B cell (primary cell): ENCODE results near the gene CATSPER3. TPM values are rescaled to one million over a fixed set of nuclear protein-coding genes. Genes with fewer than 3 reads are reported as not detected.

Experiments used
- ATAC-seq: fragments of 200-7000 bp; cut with Tn5 transposase; one replicate; pipeline ENCODE4 v1.10.0; 2021; ENCODE audit warnings: low read depth, mild to moderate bottlenecking, moderate number of reproducible peaks, moderate library complexity
- CTCF ChIA-PET: fragments of 350-600 bp; sonication (Branson Sonifier 250); formaldehyde crosslinking; loops from one replicate; lab custom pipeline; 2021; ENCODE audit warnings: antibody characterized with exemption, inconsistent platforms; lab: Charles Lee
- POLR2A ChIA-PET: fragments of 350-600 bp; sonication (Branson Sonifier 250); formaldehyde crosslinking; loops from one replicate; lab custom pipeline; 2021; ENCODE audit warnings: antibody characterized with exemption; lab: Charles Lee
- DNase-seq: peaks from one replicate; pipeline ENCODE4 v3.0.0; 2013
- H2AFZ ChIP-seq: 2 replicates; pipeline ENCODE4 v1.6.1; 2012; ENCODE audit warnings: mild to moderate bottlenecking, low read depth, low read length; ENCODE audit not compliant: insufficient read depth, poor library complexity, severe bottlenecking
- H3K27ac ChIP-seq, 2 donors: 1 replicate in 1 of 2; 2 replicates in 1 of 2; pipeline ENCODE4 v1.5.1; 2012 to 2013; ENCODE audit warnings: low read length in 2 of 2, mild to moderate bottlenecking in 2 of 2, moderate library complexity in 1 of 2
- H3K27me3 ChIP-seq, 4 experiments: fragments of 200-600 bp in 1 of 4; sonication (generic) in 1 of 4; replicated peaks in 1 of 4; 1 replicate in 2 of 4; 2 replicates in 2 of 4; pipeline versions ENCODE4 v1.6.1 to v1.7.0; 2013 to 2016; ENCODE audit warnings: low read length in 3 of 4, mild to moderate bottlenecking in 2 of 4, mixed read lengths in 1 of 4, moderate library complexity in 1 of 4; ENCODE audit not compliant: insufficient read depth in 4 of 4, control insufficient read depth in 3 of 4; ENCODE audit errors: control extremely low read depth in 1 of 4
- H3K36me3 ChIP-seq, 2 experiments: replicated peaks in 1 of 2; 1 replicate in 1 of 2; 2 replicates in 1 of 2; pipeline versions ENCODE4 v1.6.1 to v1.7.1; 2013; ENCODE audit warnings: low read length in 1 of 2; ENCODE audit not compliant: insufficient read depth in 2 of 2, control insufficient read depth in 1 of 2; ENCODE audit errors: control extremely low read depth in 1 of 2, extremely low read depth in 1 of 2
- H3K4me1 ChIP-seq, 2 donors: fragments of 200-600 bp in 1 of 2; sonication (generic) in 1 of 2; 1 replicate in 1 of 2; 2 replicates in 1 of 2; pipeline versions ENCODE4 v1.5.1 to v1.6.1; 2013 to 2017; ENCODE audit warnings: low read length in 2 of 2; ENCODE audit not compliant: control insufficient read depth in 2 of 2, insufficient read depth in 2 of 2
- H3K4me2 ChIP-seq: replicated peaks from 2 replicates; pipeline ENCODE3; 2012; ENCODE audit warnings: mild to moderate bottlenecking, low read depth, low read length; ENCODE audit not compliant: poor library complexity, severe bottlenecking
- H3K4me3 ChIP-seq, 5 experiments: fragments of 200-600 bp in 1 of 5; sonication (generic) in 1 of 5; 1 replicate in 3 of 5; 2 replicates in 2 of 5; pipeline versions ENCODE4 v1.5.1 to v1.7.0; 2011 to 2016; ENCODE audit warnings: low read length in 4 of 5, mild to moderate bottlenecking in 4 of 5, low read depth in 2 of 5, control low read depth in 1 of 5, moderate library complexity in 1 of 5; ENCODE audit not compliant: insufficient read depth in 1 of 5; ENCODE audit errors: control extremely low read depth in 1 of 5, extremely low read depth in 1 of 5
- H3K79me2 ChIP-seq: fragments of 200-600 bp; sonication (generic); one replicate; pipeline ENCODE4 v1.6.0; 2016; ENCODE audit warnings: low read length; ENCODE audit not compliant: control insufficient read depth, insufficient read depth
- H3K9ac ChIP-seq: fragments of 200-600 bp; sonication (generic); 2 replicates; pipeline ENCODE4 v1.6.1; 2017; ENCODE audit warnings: mild to moderate bottlenecking, low read length, moderate library complexity
- H3K9me3 ChIP-seq, 3 donors: one replicate each; pipeline versions ENCODE4 v1.6.1 to v1.7.1; 2013; ENCODE audit warnings: low read length in 2 of 3; ENCODE audit not compliant: control insufficient read depth in 2 of 3, insufficient read depth in 1 of 3; ENCODE audit errors: control extremely low read depth in 1 of 3
- H4K20me1 ChIP-seq: 2 replicates; pipeline ENCODE4 v1.6.0; 2012; ENCODE audit warnings: mild to moderate bottlenecking, low read length; ENCODE audit not compliant: insufficient read depth, control insufficient read depth, poor library complexity, severe bottlenecking
- H3K27ac Mint-ChIP-seq: one replicate; pipeline ENCODE4 v1.8.0; 2021; ENCODE audit warnings: mixed read lengths
- H3K27me3 Mint-ChIP-seq: one replicate; pipeline ENCODE4 v1.8.0; 2021; ENCODE audit warnings: mixed read lengths
- H3K4me1 Mint-ChIP-seq: one replicate; pipeline ENCODE4 v1.8.0; 2021; ENCODE audit warnings: mixed read lengths
- H3K4me3 Mint-ChIP-seq: one replicate; pipeline ENCODE4 v1.8.0; 2021; ENCODE audit warnings: mixed read lengths
- H3K9me3 Mint-ChIP-seq: one replicate; pipeline ENCODE4 v1.8.0; 2022; ENCODE audit warnings: mixed read lengths; ENCODE audit not compliant: insufficient read depth
- EZH2 ChIP-seq: IDR thresholded peaks from 2 replicates; pipeline ENCODE4 v1.6.1; 2012; ENCODE audit warnings: borderline replicate concordance, low read depth, mild to moderate bottlenecking, moderate library complexity, low read length; ENCODE audit not compliant: insufficient read depth, poor library complexity, severe bottlenecking
- WGBS: methylation state at CpG from one replicate; pipeline ENCODE4 v1.1.5; 2013; ENCODE audit warnings: missing lambda C conversion rate; ENCODE audit not compliant: insufficient coverage; 5-methylcytosine and 5-hydroxymethylcytosine counted together
- intact Hi-C: fragments of 100-400 bp; cut with micrococcal nuclease; formaldehyde crosslinking; loops from one replicate; pipeline ENCODE4 v1.10.0; 2022
- polyA plus RNA-seq: library from polyadenylated mRNA; depleted of rRNA; stranded (reverse); fragments of >200 nt; gene quantifications from 2 replicates; pipeline ENCODE4 v1.2.3, GENCODE V29; 2012
- total RNA-seq, 2 donors: library from RNA; stranded (reverse); fragments of 120-200 nt in 1 of 2; gene quantifications; 1 replicate in 1 of 2; 2 replicates in 1 of 2; pipeline versions ENCODE4 v1.2.3 to v1.2.4, GENCODE V29; 2013 to 2022
- TF ChIP-seq, protein P1 (sequence below): fragments of 200-600 bp; IDR thresholded peaks from one replicate; pipeline ENCODE4 v1.8.0; 2022; ENCODE audit warnings: antibody characterized with exemption, mild to moderate bottlenecking

The CATSPER3 gene
- total and polyA plus RNA-seq, 2 donors (not counting 1 experiment from before 2014, with no cell fraction given): 0.79 to 1.3 TPM

DNA sequence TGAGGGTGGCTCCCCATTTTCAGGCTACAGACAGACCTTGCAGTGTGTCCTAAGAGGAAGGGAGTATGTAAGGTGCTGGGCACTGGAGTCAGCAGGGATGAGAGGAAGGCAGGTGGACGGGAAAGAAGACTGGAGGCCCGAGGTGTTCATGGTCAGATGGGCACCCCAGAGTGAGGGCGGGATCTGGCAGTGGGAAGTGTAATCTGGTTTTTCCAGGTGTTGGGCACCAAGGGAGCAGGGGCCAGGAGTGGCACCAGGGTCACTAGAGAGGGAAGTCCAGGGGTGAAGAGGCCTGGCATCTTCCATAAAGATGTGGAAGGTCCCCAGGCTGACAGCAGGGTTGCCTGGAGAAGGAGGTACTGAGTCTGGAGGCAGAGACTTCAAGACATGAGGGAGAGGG lies 36.7 kb downstream of the CATSPER3 start:
- Histone ChIP-seq H3K4me2 (no peak overlapping the region), H3K4me1 (no peaks in the 10 kb centered on the region), H3K9ac (no peak overlapping the region), H3K9me3 (no peaks in the 10 kb centered on the region), H3K27me3 (no peaks in the 10 kb centered on the region), H3K4me3 (no peak overlapping the region), H3K36me3 (no peaks in the 10 kb centered on the region), H3K79me2 (no peaks in the 10 kb centered on the region), H3K27ac (no peak overlapping the region), H2AFZ (no peak overlapping the region), H4K20me1 (no peaks in the 10 kb centered on the region)
- intact Hi-C loops: no loop called here
- ATAC-seq (no peak), DNase-seq (no peak)
- Mint-ChIP-seq H3K9me3 (no peaks in the 10 kb centered on the region), H3K4me1 (no peaks in the 10 kb centered on the region), H3K4me3 (no peak overlapping the region), H3K27me3 (peaks cover 7% of the 10 kb centered on the region), H3K27ac (no peak overlapping the region)
- WGBS: 91% methylated on average over 3 of the region's 3 CpGs
- ChIA-PET POLR2A (no interaction called here), CTCF (no interaction called here)
- TF ChIP-seq, protein P1, sequence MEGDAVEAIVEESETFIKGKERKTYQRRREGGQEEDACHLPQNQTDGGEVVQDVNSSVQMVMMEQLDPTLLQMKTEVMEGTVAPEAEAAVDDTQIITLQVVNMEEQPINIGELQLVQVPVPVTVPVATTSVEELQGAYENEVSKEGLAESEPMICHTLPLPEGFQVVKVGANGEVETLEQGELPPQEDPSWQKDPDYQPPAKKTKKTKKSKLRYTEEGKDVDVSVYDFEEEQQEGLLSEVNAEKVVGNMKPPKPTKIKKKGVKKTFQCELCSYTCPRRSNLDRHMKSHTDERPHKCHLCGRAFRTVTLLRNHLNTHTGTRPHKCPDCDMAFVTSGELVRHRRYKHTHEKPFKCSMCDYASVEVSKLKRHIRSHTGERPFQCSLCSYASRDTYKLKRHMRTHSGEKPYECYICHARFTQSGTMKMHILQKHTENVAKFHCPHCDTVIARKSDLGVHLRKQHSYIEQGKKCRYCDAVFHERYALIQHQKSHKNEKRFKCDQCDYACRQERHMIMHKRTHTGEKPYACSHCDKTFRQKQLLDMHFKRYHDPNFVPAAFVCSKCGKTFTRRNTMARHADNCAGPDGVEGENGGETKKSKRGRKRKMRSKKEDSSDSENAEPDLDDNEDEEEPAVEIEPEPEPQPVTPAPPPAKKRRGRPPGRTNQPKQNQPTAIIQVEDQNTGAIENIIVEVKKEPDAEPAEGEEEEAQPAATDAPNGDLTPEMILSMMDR: no peak
- no peak for TF ChIP-seq EZH2

DNA sequence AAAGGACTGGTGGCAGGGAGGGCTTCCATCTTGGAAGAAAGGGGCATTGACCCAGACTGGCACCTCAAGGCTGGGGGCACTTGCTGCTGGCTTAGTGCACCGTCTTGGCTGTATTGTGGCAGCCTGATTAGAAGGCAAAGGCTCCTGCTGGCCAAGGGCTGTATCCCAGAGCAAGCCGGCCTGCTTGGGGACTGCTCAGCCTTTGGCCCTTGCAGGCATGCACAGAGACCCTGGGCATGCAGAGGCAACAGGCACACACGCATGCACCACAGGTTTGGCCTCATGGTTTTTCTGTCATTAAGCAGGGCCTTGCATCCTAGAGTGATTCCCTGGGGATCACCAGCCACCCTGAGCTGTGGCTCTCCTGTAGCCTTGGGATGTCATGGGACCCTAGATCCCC lies 37.4 kb downstream of the CATSPER3 start:
- Histone ChIP-seq H3K79me2 (no peaks in the 10 kb centered on the region), H3K27ac (no peak overlapping the region), H2AFZ (no peak overlapping the region), H3K9me3 (no peaks in the 10 kb centered on the region), H4K20me1 (no peaks in the 10 kb centered on the region), H3K4me1 (no peaks in the 10 kb centered on the region), H3K36me3 (no peaks in the 10 kb centered on the region), H3K4me2 (no peak overlapping the region), H3K4me3 (no peak overlapping the region), H3K27me3 (no peaks in the 10 kb centered on the region), H3K9ac (no peak overlapping the region)
- ChIA-PET CTCF (no interaction called here), POLR2A (no interaction called here)
- H3K4me3 Mint-ChIP-seq: no peak overlapping the region
- intact Hi-C loops: no loop called here
- H3K9me3 Mint-ChIP-seq: no peaks in the 10 kb centered on the region
- H3K4me1 Mint-ChIP-seq: no peaks in the 10 kb centered on the region
- H3K27ac Mint-ChIP-seq: no peak overlapping the region
- ATAC-seq (no peak), DNase-seq (no peak)
- no peak for TF ChIP-seq EZH2
- TF ChIP-seq, protein P1: no peak
- WGBS: 91% methylated on average over 3 of the region's 3 CpGs
- H3K27me3 Mint-ChIP-seq: peaks cover 5% of the 10 kb centered on the region
